Activated naive CD4-positive, alpha-beta T cell treated with anti-CD3 and anti-CD28 coated beads for 36 hours (primary cell): ENCODE data around the gene ZBTB7C. TPM values are rescaled to one million over a fixed set of nuclear protein-coding genes. Genes with fewer than 3 reads are reported as not detected.

Experiments used
- CTCF ChIA-PET: fragments of 350-600 bp; sonication (Branson Sonifier 250); formaldehyde crosslinking; loops from one replicate; lab custom pipeline; 2021; ENCODE audit warnings: antibody characterized with exemption; lab: Charles Lee
- DNase-seq: peaks from one replicate; pipeline ENCODE4 v3.0.0-alpha.2; 2020
- H3K27ac Mint-ChIP-seq: one replicate; pipeline ENCODE4 v1.8.0; 2021; ENCODE audit warnings: mild to moderate bottlenecking, mixed read lengths
- H3K27me3 Mint-ChIP-seq: one replicate; pipeline ENCODE4 v1.8.0; 2021; ENCODE audit warnings: low read depth, mixed read lengths
- H3K36me3 Mint-ChIP-seq: one replicate; pipeline ENCODE4 v1.8.0; 2021; ENCODE audit warnings: low read depth, mixed read lengths
- H3K4me1 Mint-ChIP-seq: one replicate; pipeline ENCODE4 v1.8.0; 2021; ENCODE audit warnings: low read depth, mixed read lengths
- H3K4me3 Mint-ChIP-seq: one replicate; pipeline ENCODE4 v1.8.0; 2021; ENCODE audit warnings: mild to moderate bottlenecking, moderate library complexity, mixed read lengths
- H3K9me3 Mint-ChIP-seq: one replicate; pipeline ENCODE4 v1.8.0; 2021; ENCODE audit warnings: mixed read lengths
- intact Hi-C: fragments of 100-400 bp; cut with micrococcal nuclease; formaldehyde crosslinking; loops from one replicate; pipeline ENCODE4 v1.15.1; 2023
- total RNA-seq, 2 experiments: library from RNA; stranded (reverse); gene quantifications; one replicate each; pipeline ENCODE4 v1.2.3, GENCODE V29; 2021

Gene ZBTB7C
- total RNA-seq, 2 experiments from 2014 or later: not detected

DNA sequence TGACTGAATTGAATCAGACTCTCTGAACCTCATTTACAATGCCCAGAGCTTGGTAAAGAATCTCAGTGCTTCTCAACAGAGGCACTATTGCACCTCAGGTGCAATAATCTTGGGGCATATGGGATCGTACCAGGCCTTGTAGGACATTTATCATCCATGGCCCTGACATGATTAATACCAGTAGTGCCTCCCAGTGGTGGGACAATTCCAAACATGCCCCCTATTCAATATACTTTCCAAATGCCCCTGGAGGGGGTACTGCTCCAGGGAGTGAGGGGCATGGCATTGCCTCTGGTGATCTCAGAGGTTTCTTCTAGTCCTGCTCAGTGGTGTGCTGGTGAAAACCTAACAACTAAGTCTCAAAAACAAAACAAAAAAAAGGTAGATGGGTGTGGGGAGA, 303.9 kb downstream of the ZBTB7C start:
- intact Hi-C loops: no loop called here
- CTCF ChIA-PET: interaction anchor here (0.6 kb wide), 1 partner anchor 50 kb away, joined by 4 read pairs; no protein-coding TSS in a partner anchor
- no peak overlapping the region for H3K27ac Mint-ChIP-seq
- H3K27me3 Mint-ChIP-seq: peaks cover 32% of the 10 kb centered on the region
- no peaks in the 10 kb centered on the region for H3K4me1 Mint-ChIP-seq
- H3K4me3 Mint-ChIP-seq: no peak overlapping the region
- no peaks in the 10 kb centered on the region for H3K36me3 Mint-ChIP-seq
- no peaks in the 10 kb centered on the region for H3K9me3 Mint-ChIP-seq
- DNase-seq: no peak

- Mint-ChIP-seq H3K4me1 (no peaks in the 10 kb centered on the region), H3K4me3 (no peak overlapping the region), H3K9me3 (no peaks in the 10 kb centered on the region), H3K36me3 (no peaks in the 10 kb centered on the region), H3K27me3 (peaks cover 35% of the 10 kb centered on the region), H3K27ac (no peak overlapping the region)
- intact Hi-C loops: no loop called here
- CTCF ChIA-PET: no interaction called here
- DNase-seq: no peak
Measured at GRCh38 chr18:48104705-48105104, 304.5 kb downstream of the ZBTB7C start.

DNA sequence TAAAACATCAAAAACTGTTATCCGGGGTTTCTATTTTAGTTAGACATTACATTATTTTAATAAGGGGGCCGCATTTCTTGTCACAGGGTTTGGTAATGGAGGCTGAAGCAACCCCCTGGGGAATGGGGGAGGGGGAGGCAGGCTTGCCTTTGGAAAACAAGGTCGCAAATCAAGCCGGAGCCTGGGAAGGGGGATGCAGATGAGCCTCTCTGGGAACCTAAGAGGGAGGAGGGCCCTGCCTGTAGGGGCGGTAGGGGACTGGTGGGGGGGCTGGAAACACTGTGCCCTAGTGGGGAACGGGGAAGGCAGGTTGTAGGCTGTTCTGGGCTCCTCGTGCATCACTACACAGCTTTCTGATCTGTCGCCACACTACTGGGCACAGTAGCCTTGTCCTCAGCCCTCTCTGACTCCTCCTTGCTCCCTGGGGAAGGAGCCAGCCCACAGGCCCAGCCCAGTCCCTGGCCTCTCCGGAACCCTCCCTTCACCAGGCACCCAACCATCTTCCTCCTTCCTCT, 308.5 kb downstream of the ZBTB7C start:
- intact Hi-C loops: no loop called here
- H3K4me3 Mint-ChIP-seq: no peak overlapping the region
- CTCF ChIA-PET: no interaction called here
- peaks cover 27% of the 10 kb centered on the region for H3K27me3 Mint-ChIP-seq
- no peak for DNase-seq
- no peaks in the 10 kb centered on the region for H3K4me1 Mint-ChIP-seq
- no peaks in the 10 kb centered on the region for H3K9me3 Mint-ChIP-seq
- H3K36me3 Mint-ChIP-seq: no peaks in the 10 kb centered on the region
- no peak overlapping the region for H3K27ac Mint-ChIP-seq

DNA sequence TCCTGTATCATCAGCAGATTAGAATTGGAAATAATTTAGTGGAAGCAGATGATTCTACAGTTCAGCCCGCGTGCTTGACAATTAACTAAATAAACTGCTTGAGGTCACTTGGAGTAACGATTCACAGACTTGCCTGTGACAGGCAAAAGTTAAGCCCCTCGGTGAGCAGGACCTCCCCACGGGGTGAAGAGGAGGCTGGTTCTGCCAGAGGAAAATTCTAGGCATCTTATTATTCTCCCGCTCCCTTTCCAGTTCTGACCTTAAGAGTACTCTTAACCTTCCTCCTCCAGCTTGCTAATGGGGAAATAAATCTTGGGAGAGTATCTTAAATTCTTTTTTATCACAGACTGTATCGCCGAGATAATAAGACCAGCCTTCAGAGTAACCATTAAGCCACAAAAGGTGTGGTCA, 309.0 kb downstream of the ZBTB7C start:
- intact Hi-C loops: no loop called here
- DNase-seq: no peak
- H3K4me1 Mint-ChIP-seq: no peaks in the 10 kb centered on the region
- peaks cover 27% of the 10 kb centered on the region for H3K27me3 Mint-ChIP-seq
- H3K27ac Mint-ChIP-seq: no peak overlapping the region
- CTCF ChIA-PET: interaction anchor here (0.6 kb wide), 1 partner anchor 52 kb away, joined by 3 read pairs; no protein-coding TSS in a partner anchor
- no peak overlapping the region for H3K4me3 Mint-ChIP-seq
- H3K36me3 Mint-ChIP-seq: no peaks in the 10 kb centered on the region
- H3K9me3 Mint-ChIP-seq: no peaks in the 10 kb centered on the region

- CTCF ChIA-PET: interaction anchor here (0.6 kb wide), 1 partner anchor 52 kb away, joined by 3 read pairs; no protein-coding TSS in a partner anchor
- H3K27me3 Mint-ChIP-seq: peaks cover 27% of the 10 kb centered on the region
- DNase-seq: no peak
Measured at GRCh38 chr18:48099481-48100164, 309.6 kb downstream of the ZBTB7C start.

DNA sequence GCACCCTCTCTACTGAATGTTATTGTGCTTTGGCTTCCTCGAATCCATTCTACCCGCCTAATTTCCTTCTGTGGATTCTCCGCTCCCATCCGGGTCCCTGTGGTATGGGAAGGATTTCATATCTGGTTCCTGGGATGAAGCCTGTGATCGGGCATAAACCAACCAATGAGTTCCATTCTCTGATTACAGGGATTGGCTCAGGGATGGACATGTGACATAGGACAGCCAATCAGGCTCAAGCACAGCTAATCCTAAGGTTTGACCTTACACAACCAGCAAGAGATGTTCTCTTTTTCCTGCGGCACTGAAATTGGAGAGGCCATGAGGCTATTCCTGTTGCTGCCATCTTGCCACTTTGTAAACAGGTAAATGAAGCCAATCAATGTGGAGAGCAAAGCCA, 310.6 kb downstream of the ZBTB7C start:
- no peaks in the 10 kb centered on the region for H3K4me1 Mint-ChIP-seq
- no peak overlapping the region for H3K4me3 Mint-ChIP-seq
- no peaks in the 10 kb centered on the region for H3K9me3 Mint-ChIP-seq
- H3K36me3 Mint-ChIP-seq: no peaks in the 10 kb centered on the region
- CTCF ChIA-PET: no interaction called here
- peaks cover 27% of the 10 kb centered on the region for H3K27me3 Mint-ChIP-seq
- no peak for DNase-seq
- H3K27ac Mint-ChIP-seq: no peak overlapping the region
- intact Hi-C loops: no loop called here

More at GRCh38 chr18:48099481-48100164, 309.6 kb downstream of the ZBTB7C start:
- no peak overlapping the region for H3K4me3 Mint-ChIP-seq
- intact Hi-C loops: no loop called here
- no peaks in the 10 kb centered on the region for H3K4me1 Mint-ChIP-seq
- no peaks in the 10 kb centered on the region for H3K9me3 Mint-ChIP-seq
- H3K36me3 Mint-ChIP-seq: no peaks in the 10 kb centered on the region
- H3K27ac Mint-ChIP-seq: no peak overlapping the region

DNA sequence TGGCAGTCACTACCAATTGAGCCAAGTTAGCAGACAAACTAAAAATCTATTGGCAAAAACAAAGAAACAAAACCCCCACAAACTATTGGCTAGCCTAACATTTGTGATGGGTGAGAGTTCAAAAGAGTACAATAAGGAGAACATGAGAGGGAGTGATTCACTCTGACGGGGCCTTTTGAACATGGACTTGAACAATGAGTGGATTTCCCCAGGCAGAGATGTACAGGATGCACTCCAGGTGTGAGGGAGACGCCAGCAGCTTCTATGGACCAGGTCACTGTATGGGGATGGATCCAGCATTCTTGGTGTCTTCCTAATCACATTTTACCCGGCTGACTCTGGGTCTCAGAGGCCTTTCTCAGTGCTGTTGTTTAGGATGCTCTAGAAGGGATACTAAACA, 311.2 kb downstream of the ZBTB7C start:
- no peaks in the 10 kb centered on the region for H3K36me3 Mint-ChIP-seq
- no peaks in the 10 kb centered on the region for H3K9me3 Mint-ChIP-seq
- CTCF ChIA-PET: no interaction called here
- no peak overlapping the region for H3K27ac Mint-ChIP-seq
- intact Hi-C loops: no loop called here
- no peak overlapping the region for H3K4me3 Mint-ChIP-seq
- no peak for DNase-seq
- peaks cover 27% of the 10 kb centered on the region for H3K27me3 Mint-ChIP-seq
- H3K4me1 Mint-ChIP-seq: no peaks in the 10 kb centered on the region

GRCh38 chr18:48095726-48096125, 313.5 kb downstream of the ZBTB7C start:
- Mint-ChIP-seq H3K27me3 (peaks cover 16% of the 10 kb centered on the region), H3K27ac (no peak overlapping the region), H3K4me1 (no peaks in the 10 kb centered on the region), H3K9me3 (no peaks in the 10 kb centered on the region), H3K36me3 (no peaks in the 10 kb centered on the region), H3K4me3 (no peak overlapping the region)
- CTCF ChIA-PET: interaction anchor here (0.5 kb wide), 1 partner anchor 22 kb away, joined by 3 read pairs; no protein-coding TSS in a partner anchor
- intact Hi-C loops: no loop called here
- no peak for DNase-seq

GRCh38 chr18:48093104-48093503, 316.1 kb downstream of the ZBTB7C start:
- CTCF ChIA-PET: no interaction called here
- no peak overlapping the region for H3K4me3 Mint-ChIP-seq
- no peaks in the 10 kb centered on the region for H3K36me3 Mint-ChIP-seq
- H3K27me3 Mint-ChIP-seq: peaks cover 6% of the 10 kb centered on the region
- no peaks in the 10 kb centered on the region for H3K4me1 Mint-ChIP-seq
- no peak for DNase-seq
- intact Hi-C loops: no loop called here
- no peaks in the 10 kb centered on the region for H3K9me3 Mint-ChIP-seq
- no peak overlapping the region for H3K27ac Mint-ChIP-seq

DNA sequence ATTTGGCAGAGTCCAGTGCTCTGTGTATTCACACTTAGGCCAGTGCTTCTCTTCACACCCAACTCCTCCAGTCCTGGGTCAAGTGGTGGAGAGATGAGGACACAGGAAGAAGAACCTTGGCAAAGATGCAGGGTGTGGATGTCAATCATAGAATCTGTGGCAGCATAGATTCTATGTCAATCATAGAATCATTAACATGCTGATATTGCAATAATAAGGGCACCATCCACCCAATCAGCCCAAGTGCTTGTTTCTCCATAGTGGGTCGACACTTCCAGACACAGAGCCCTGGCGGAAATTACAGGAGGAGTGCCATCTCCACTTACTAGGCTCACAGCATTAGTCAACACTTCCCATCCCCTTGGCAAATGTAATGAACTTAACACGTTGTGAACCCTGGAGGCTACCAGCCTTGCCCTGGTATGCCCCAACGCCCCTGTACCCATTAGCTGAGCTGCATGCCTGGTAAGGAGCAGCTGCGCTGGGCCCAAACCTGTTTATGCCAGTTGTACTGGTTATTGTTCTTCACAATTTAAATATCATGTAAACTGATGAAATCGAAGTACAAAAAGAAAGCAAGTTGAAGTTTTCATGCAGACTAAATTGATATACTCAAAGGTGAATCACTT, 317.2 kb downstream of the ZBTB7C start:
- no peak overlapping the region for H3K27ac Mint-ChIP-seq

GRCh38 chr18:48090702-48091101, 318.5 kb downstream of the ZBTB7C start:
- no peak overlapping the region for H3K4me3 Mint-ChIP-seq
- intact Hi-C loops: no loop called here
- H3K4me1 Mint-ChIP-seq: no peaks in the 10 kb centered on the region
- H3K27ac Mint-ChIP-seq: no peak overlapping the region
- CTCF ChIA-PET: no interaction called here
- no peaks in the 10 kb centered on the region for H3K27me3 Mint-ChIP-seq
- no peaks in the 10 kb centered on the region for H3K36me3 Mint-ChIP-seq
- DNase-seq: no peak
- H3K9me3 Mint-ChIP-seq: no peaks in the 10 kb centered on the region

More for the DNA sequence above, 317.2 kb downstream of the ZBTB7C start:
- H3K4me3 Mint-ChIP-seq: no peak overlapping the region
- no peaks in the 10 kb centered on the region for H3K9me3 Mint-ChIP-seq
- no peak for DNase-seq
- intact Hi-C loops: no loop called here
- peaks cover 5% of the 10 kb centered on the region for H3K27me3 Mint-ChIP-seq
- H3K36me3 Mint-ChIP-seq: no peaks in the 10 kb centered on the region
- CTCF ChIA-PET: no interaction called here
- no peaks in the 10 kb centered on the region for H3K4me1 Mint-ChIP-seq

DNA sequence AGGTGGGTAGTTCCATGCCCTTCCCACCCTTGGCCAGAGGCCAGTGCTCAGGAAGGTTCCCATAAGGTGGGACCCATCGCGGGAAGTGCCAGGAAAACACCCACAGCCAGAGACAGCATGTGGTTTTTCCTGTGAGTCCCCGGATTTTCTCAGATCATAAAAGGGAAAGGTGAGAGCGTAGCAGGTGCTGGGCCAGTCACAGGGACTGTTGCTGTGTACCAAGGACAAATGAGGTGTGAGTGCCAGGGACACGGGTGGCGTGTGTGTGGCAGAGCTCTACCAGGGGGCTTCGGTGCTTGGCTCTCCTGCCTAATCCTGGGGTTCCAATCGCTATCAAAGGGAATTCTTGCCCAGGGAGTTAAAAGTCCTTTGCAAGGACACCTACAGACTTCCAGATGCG, 319.2 kb downstream of the ZBTB7C start:
- intact Hi-C loops: no loop called here
- Mint-ChIP-seq H3K27ac (no peak overlapping the region), H3K4me3 (no peak overlapping the region), H3K4me1 (no peaks in the 10 kb centered on the region), H3K9me3 (no peaks in the 10 kb centered on the region), H3K36me3 (no peaks in the 10 kb centered on the region), H3K27me3 (no peaks in the 10 kb centered on the region)
- CTCF ChIA-PET: no interaction called here
- no peak for DNase-seq
